ENCODE results near the gene LAMTOR1. TPM values are rescaled to one million over a fixed set of nuclear protein-coding genes. Genes with fewer than 3 reads are reported as not detected.
A peak's percentile ranks its signal among the peaks of the same experiment; 100 is the strongest.

Gene LAMTOR1
- total RNA-seq, 1 experiment from 2014 or later = 279 TPM

- no peak for DNase-seq (ENCODE audit: low read depth, low spot score)
These were observed 20.9 kb upstream of the LAMTOR1 start for GRCh38 chr11:72124046-72124445.

GRCh38 chr11:72123117-72123653 is 20.1 kb upstream of the LAMTOR1 start:
- DNase-seq (ENCODE audit: low read depth, low spot score) = no peak
- in situ Hi-C loops (cut with HindIII; ENCODE audit: low pct_unique_long_range_greater_than_20kb, low sequenced_read_pairs) = no loop called here

More at GRCh38 chr11:72124046-72124445, 20.9 kb upstream of the LAMTOR1 start:
- in situ Hi-C loops (cut with HindIII; ENCODE audit: low pct_unique_long_range_greater_than_20kb, low sequenced_read_pairs) = no loop called here

GRCh38 chr11:72122607-72123006 is 19.5 kb upstream of the LAMTOR1 start:
- DNase-seq (ENCODE audit: low read depth, low spot score) = no peak
- in situ Hi-C loops (cut with HindIII; ENCODE audit: low pct_unique_long_range_greater_than_20kb, low sequenced_read_pairs) = no loop called here

GRCh38 chr11:72120930-72121329 is 17.8 kb upstream of the LAMTOR1 start:
- in situ Hi-C loops (cut with HindIII; ENCODE audit: low pct_unique_long_range_greater_than_20kb, low sequenced_read_pairs) = no loop called here
- no peak for DNase-seq (ENCODE audit: low read depth, low spot score)

GRCh38 chr11:72119198-72119597 is 16.1 kb upstream of the LAMTOR1 start:
- DNase-seq (ENCODE audit: low read depth, low spot score) = no peak
- in situ Hi-C loops (cut with HindIII; ENCODE audit: low pct_unique_long_range_greater_than_20kb, low sequenced_read_pairs) = no loop called here

GRCh38 chr11:72116019-72116755 is 13.1 kb upstream of the LAMTOR1 start:
- in situ Hi-C loops (cut with HindIII; ENCODE audit: low pct_unique_long_range_greater_than_20kb, low sequenced_read_pairs) = no loop called here
- DNase-seq (ENCODE audit: low read depth, low spot score) = no peak

GRCh38 chr11:72114570-72114969 is 11.5 kb upstream of the LAMTOR1 start:
- no peak for DNase-seq (ENCODE audit: low read depth, low spot score)
- in situ Hi-C loops (cut with HindIII; ENCODE audit: low pct_unique_long_range_greater_than_20kb, low sequenced_read_pairs) = no loop called here

- in situ Hi-C loops (cut with HindIII; ENCODE audit: low pct_unique_long_range_greater_than_20kb, low sequenced_read_pairs) = no loop called here
- no peak for DNase-seq (ENCODE audit: low read depth, low spot score)
These were observed 10.1 kb upstream of the LAMTOR1 start for GRCh38 chr11:72112978-72113808.

GRCh38 chr11:72112143-72112977 is 9.3 kb upstream of the LAMTOR1 start, which contains the start of gene ANAPC15:
ANAPC15 (minus strand) TSS chr11:72112695; CDS start chr11:72111276, 1,419 bp downstream.
- in situ Hi-C loops (cut with HindIII; ENCODE audit: low pct_unique_long_range_greater_than_20kb, low sequenced_read_pairs) = no loop called here
- peak; percentile 100 for DNase-seq (ENCODE audit: low read depth, low spot score)

GRCh38 chr11:72111300-72112142 is 8.4 kb upstream of the LAMTOR1 start:
- in situ Hi-C loops (cut with HindIII; ENCODE audit: low pct_unique_long_range_greater_than_20kb, low sequenced_read_pairs) = no loop called here
- no peak for DNase-seq (ENCODE audit: low read depth, low spot score)

GRCh38 chr11:72105888-72106287 is 2.8 kb upstream of the LAMTOR1 start, which contains the start of gene TOMT:
TOMT (plus strand) TSS chr11:72105924; CDS start chr11:72105952, 28 bp downstream.
- in situ Hi-C loops (cut with HindIII; ENCODE audit: low pct_unique_long_range_greater_than_20kb, low sequenced_read_pairs) = no loop called here

GRCh38 chr11:72103754-72104167 is 664 bp upstream of the LAMTOR1 start:
- in situ Hi-C loops (cut with HindIII; ENCODE audit: low pct_unique_long_range_greater_than_20kb, low sequenced_read_pairs) = loop anchor here (5.0 kb wide), 1 partner anchor 76 kb away; no protein-coding TSS in a partner anchor
- DNase-seq (ENCODE audit: low read depth, low spot score) = no peak

More at GRCh38 chr11:72105888-72106287, 2.8 kb upstream of the LAMTOR1 start, which contains the start of gene TOMT:
- DNase-seq (ENCODE audit: low read depth, low spot score) = no peak

- in situ Hi-C loops (cut with HindIII; ENCODE audit: low pct_unique_long_range_greater_than_20kb, low sequenced_read_pairs) = loop anchor here (5.0 kb wide), 1 partner anchor 75 kb away; no protein-coding TSS in a partner anchor
- no peak for DNase-seq (ENCODE audit: low read depth, low spot score)
These were observed 509 bp downstream of the LAMTOR1 start for GRCh38 chr11:72102631-72102945.

GRCh38 chr11:72102162-72102561 is 935 bp downstream of the LAMTOR1 start:
- no peak for DNase-seq (ENCODE audit: low read depth, low spot score)
- in situ Hi-C loops (cut with HindIII; ENCODE audit: low pct_unique_long_range_greater_than_20kb, low sequenced_read_pairs) = loop anchor here (5.0 kb wide), 1 partner anchor 75 kb away; no protein-coding TSS in a partner anchor

- no peak for DNase-seq (ENCODE audit: low read depth, low spot score)
- in situ Hi-C loops (cut with HindIII; ENCODE audit: low pct_unique_long_range_greater_than_20kb, low sequenced_read_pairs) = loop anchor here (5.0 kb wide), 1 partner anchor 73 kb away; no protein-coding TSS in a partner anchor
These were observed 2.6 kb downstream of the LAMTOR1 start for GRCh38 chr11:72100462-72100861.

- no peak for DNase-seq (ENCODE audit: low read depth, low spot score)
- in situ Hi-C loops (cut with HindIII; ENCODE audit: low pct_unique_long_range_greater_than_20kb, low sequenced_read_pairs) = loop anchor here (5.0 kb wide), 1 partner anchor 73 kb away; no protein-coding TSS in a partner anchor
These were observed 3.1 kb downstream of the LAMTOR1 start for GRCh38 chr11:72100009-72100408.
